Parathyroid adenoma (tissue), 2 donors: ENCODE data around the gene MDP1.
A peak's percentile ranks its signal among the peaks of the same experiment; 100 is the strongest.

Experiments used
- H2AFZ ChIP-seq: fragments of 300-600 bp; sonication (generic); one replicate; pipeline ENCODE4 v1.7.0; 2017; ENCODE audit warnings: antibody characterized with exemption, mild to moderate bottlenecking
- H3K27ac ChIP-seq: fragments of 300-600 bp; sonication (generic); one replicate; pipeline ENCODE4 v1.7.0; 2017
- H3K27me3 ChIP-seq: fragments of 300-600 bp; sonication (generic); one replicate; pipeline ENCODE4 v1.7.0; 2017; ENCODE audit warnings: low read length; ENCODE audit not compliant: control insufficient read depth, insufficient read depth
- H3K36me3 ChIP-seq: fragments of 300-600 bp; sonication (generic); one replicate; pipeline ENCODE4 v1.7.0; 2017; ENCODE audit warnings: low read length; ENCODE audit not compliant: control insufficient read depth, insufficient read depth
- H3K4me1 ChIP-seq: fragments of 300-600 bp; sonication (generic); one replicate; pipeline ENCODE4 v1.7.0; 2017; ENCODE audit warnings: control low read depth
- H3K4me2 ChIP-seq: fragments of 300-600 bp; sonication (generic); one replicate; pipeline ENCODE4 v1.7.0; 2017; ENCODE audit warnings: low read length
- H3K4me3 ChIP-seq: fragments of 300-600 bp; sonication (generic); one replicate; pipeline ENCODE4 v1.7.0; 2017; ENCODE audit warnings: low read depth, low read length
- H3K79me2 ChIP-seq: fragments of 300-600 bp; sonication (generic); one replicate; pipeline ENCODE4 v1.7.0; 2017; ENCODE audit warnings: control low read depth
- H3K9ac ChIP-seq: fragments of 300-600 bp; sonication (generic); one replicate; pipeline ENCODE4 v1.7.0; 2017; ENCODE audit warnings: mild to moderate bottlenecking
- H3K9me3 ChIP-seq: fragments of 300-600 bp; sonication (generic); one replicate; pipeline ENCODE4 v1.7.0; 2017; ENCODE audit warnings: low read length; ENCODE audit not compliant: control insufficient read depth
- CTCF ChIP-seq: fragments of 300-600 bp; sonication (generic); IDR thresholded peaks from one replicate; pipeline ENCODE4 v1.7.0; 2017; ENCODE audit warnings: antibody characterized with exemption, mild to moderate bottlenecking
- donor health status: primary hyperparathyroidism.

MDP1 gene

DNA sequence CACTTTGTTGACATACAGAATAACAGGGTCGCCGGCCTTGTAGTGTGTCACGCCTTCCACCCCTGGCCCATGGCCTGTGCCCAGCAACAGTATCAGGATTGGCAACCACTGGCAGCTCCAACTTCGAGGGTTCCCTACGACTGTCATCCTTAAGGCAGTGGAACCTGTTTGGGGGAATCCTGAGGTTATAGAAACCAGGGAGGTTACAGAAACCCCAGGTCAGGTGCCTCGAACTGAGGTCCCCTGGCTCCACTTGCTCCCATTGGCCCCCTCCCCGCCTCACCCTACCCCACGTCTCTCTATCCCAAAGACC lies 21.0 kb downstream of the MDP1 start:
- Histone ChIP-seq H2AFZ (peak overlapping the region; percentile 97), H3K36me3 (no peaks in the 10 kb centered on the region), H3K9me3 (no peaks in the 10 kb centered on the region), H3K4me3 (peak overlapping the region; percentile 100), H3K4me2 (peak overlapping the region; percentile 95), H3K79me2 (peaks cover 23% of the 10 kb centered on the region), H3K27me3 (no peaks in the 10 kb centered on the region), H3K4me1 (peaks cover 9% of the 10 kb centered on the region), H3K9ac (peak overlapping the region; percentile 99), H3K27ac (peak overlapping the region; percentile 99)
- TF ChIP-seq CTCF = no peak

DNA sequence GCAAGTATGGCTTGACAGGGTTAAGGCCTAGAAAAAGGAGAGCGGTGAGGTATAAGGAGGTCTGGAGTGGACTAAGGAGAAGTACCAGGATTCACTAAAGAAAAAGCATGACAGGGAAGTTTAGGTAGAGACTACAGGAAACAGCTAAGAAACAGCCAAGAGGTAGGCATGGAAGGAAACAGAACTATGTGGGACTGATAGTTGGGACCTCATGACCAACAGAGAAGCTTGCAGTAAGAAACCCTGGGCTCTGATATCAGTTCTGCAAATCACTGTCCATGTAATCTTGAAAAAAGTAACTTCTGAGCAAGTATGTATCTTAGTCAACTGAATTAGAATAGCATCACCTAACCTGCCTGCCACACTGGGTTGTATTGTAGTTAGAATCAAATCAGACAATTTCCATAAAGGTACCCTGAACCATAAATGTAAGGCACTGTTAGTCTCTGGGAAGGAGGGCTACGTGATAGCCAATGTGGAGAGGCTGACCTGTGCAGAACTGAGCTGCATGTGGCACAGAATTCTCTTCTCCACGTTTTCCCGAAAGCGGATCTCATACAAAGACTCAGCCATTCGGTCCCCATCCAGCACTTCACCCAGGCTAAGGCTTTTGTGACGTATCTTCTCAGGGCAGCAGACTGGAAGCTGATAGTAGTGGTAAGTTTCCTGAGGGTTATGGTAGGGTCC lies 21.5 kb downstream of the MDP1 start:
- no peak overlapping the region for H3K9ac ChIP-seq
- no peak overlapping the region for H2AFZ ChIP-seq
- peaks cover 20% of the 10 kb centered on the region for H3K79me2 ChIP-seq
- H3K4me3 ChIP-seq = peak overlapping the region; percentile 100
- H3K27me3 ChIP-seq = no peaks in the 10 kb centered on the region
- H3K36me3 ChIP-seq = no peaks in the 10 kb centered on the region
- no peaks in the 10 kb centered on the region for H3K9me3 ChIP-seq
- no peak for TF ChIP-seq CTCF
- peak overlapping the region; percentile 99 for H3K27ac ChIP-seq
- peak overlapping the region; percentile 95 for H3K4me2 ChIP-seq
- H3K4me1 ChIP-seq = peaks cover 9% of the 10 kb centered on the region

GRCh38 chr14:24192933-24193332 lies 22.9 kb downstream of the MDP1 start:
- H3K9ac ChIP-seq = no peak overlapping the region
- H3K79me2 ChIP-seq = peaks cover 13% of the 10 kb centered on the region
- H3K27ac ChIP-seq = no peak overlapping the region
- H3K9me3 ChIP-seq = no peaks in the 10 kb centered on the region
- H3K4me2 ChIP-seq = no peak overlapping the region
- no peak overlapping the region for H3K4me3 ChIP-seq
- H3K36me3 ChIP-seq = no peaks in the 10 kb centered on the region
- H3K27me3 ChIP-seq = no peaks in the 10 kb centered on the region
- H2AFZ ChIP-seq = no peak overlapping the region
- H3K4me1 ChIP-seq = peaks cover 12% of the 10 kb centered on the region
- TF ChIP-seq CTCF = no peak

DNA sequence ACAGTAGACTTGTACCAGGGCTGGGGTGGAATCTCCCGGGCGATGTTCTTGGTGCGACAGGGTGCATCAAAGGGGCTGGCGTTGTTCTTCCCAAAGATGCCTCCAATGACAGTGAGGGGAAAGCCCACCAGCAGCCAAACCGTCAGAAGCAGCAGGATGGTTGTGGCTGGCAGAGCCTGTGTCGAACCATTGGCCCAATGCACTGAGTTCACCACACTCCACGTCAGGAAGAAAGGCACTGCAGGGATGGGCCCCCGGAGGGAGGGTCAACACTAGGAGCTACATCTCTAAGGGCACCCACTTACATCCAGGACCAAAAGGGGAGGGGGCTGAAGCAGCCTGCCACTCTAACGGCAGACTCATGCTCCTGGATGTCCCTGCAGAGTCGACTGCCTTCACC lies 25.4 kb downstream of the MDP1 start:
- H3K9me3 ChIP-seq = no peaks in the 10 kb centered on the region
- no peaks in the 10 kb centered on the region for H3K27me3 ChIP-seq
- H3K4me3 ChIP-seq = no peak overlapping the region
- peaks cover 4% of the 10 kb centered on the region for H3K79me2 ChIP-seq
- no peaks in the 10 kb centered on the region for H3K36me3 ChIP-seq
- peaks cover 17% of the 10 kb centered on the region for H3K4me1 ChIP-seq
- no peak for TF ChIP-seq CTCF
- no peak overlapping the region for H3K27ac ChIP-seq
- no peak overlapping the region for H3K4me2 ChIP-seq
- H3K9ac ChIP-seq = no peak overlapping the region
- no peak overlapping the region for H2AFZ ChIP-seq

DNA sequence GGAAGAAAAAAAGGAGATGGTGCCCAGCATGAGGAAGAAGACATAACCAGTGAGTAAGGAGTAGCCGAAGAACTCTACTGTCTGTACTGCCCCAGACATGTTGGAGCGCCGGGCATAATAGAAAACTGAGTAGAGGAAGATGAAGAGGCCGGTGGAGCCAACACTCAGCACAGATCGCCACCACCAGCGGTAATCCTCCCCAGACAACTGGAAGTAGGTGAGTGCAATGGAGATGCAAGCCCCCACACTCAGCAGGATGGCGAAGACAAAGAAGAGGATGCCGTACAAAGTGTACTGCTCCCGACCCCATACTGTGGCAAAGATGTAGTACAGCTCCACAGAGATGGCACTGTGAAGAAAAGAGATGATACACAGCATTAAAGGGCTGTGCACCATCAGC lies 26.4 kb downstream of the MDP1 start:
- no peak overlapping the region for H2AFZ ChIP-seq
- no peak overlapping the region for H3K9ac ChIP-seq
- peak overlapping the region; percentile 73 for H3K27ac ChIP-seq
- peaks cover 11% of the 10 kb centered on the region for H3K4me1 ChIP-seq
- peak overlapping the region; percentile 81 for H3K4me3 ChIP-seq
- no peak overlapping the region for H3K4me2 ChIP-seq
- no peaks in the 10 kb centered on the region for H3K9me3 ChIP-seq
- H3K36me3 ChIP-seq = no peaks in the 10 kb centered on the region
- no peak for TF ChIP-seq CTCF
- no peaks in the 10 kb centered on the region for H3K27me3 ChIP-seq
- H3K79me2 ChIP-seq = no peaks in the 10 kb centered on the region
